ENCODE measurements around the gene NRXN3. TPM values are rescaled to one million over a fixed set of nuclear protein-coding genes. Genes with fewer than 3 reads are reported as not detected.

Gene NRXN3
- total RNA-seq, 1 experiment from 2014 or later: not detected

- no peak for TF ChIP-seq REST (IDR thresholded peaks at IDR 0.05; ENCODE audit: insufficient read depth in 1 of 2, low read depth in 2 of 2, low read length in 1 of 2)
- no peak for TF ChIP-seq SIN3A (IDR thresholded peaks at IDR 0.05; ENCODE audit: borderline replicate concordance, insufficient read depth, low read depth, low read length)
- no peak for TF ChIP-seq POLR2AphosphoS5 (IDR thresholded peaks at IDR 0.05; ENCODE audit: low read depth, low read length)
- TF ChIP-seq TCF7L2 (IDR thresholded peaks at IDR 0.05; ENCODE audit: low read depth, low read length): no peak
- TF ChIP-seq CTCF (IDR thresholded peaks at IDR 0.05): no peak
- no peak overlapping the region for H3K4me3 ChIP-seq (ENCODE audit: low read depth in 2 of 2, low read length in 2 of 2)
- no peak overlapping the region for H3K27ac ChIP-seq (ENCODE audit: low read length)
- no TSS peak for BruUV-seq (replicated peaks)
- POLR2A ChIA-PET: no interaction called here
- H3K4me1 ChIP-seq (ENCODE audit: control insufficient read depth, insufficient read depth, low read length): no peaks in the 10 kb centered on the region
- DNase-seq (ENCODE audit: low read depth, low spot score) (no peak), ATAC-seq (no peak)
- in situ Hi-C loops (cut with HindIII; ENCODE audit: low pct_unique_long_range_greater_than_20kb, low sequenced_read_pairs) (no loop called here), intact Hi-C loops (cut with micrococcal nuclease; ENCODE audit: unreplicated experiment) (no loop called here)
- CTCF ChIA-PET: no interaction called here
- no peaks in the 10 kb centered on the region for H3K27me3 ChIP-seq (ENCODE audit: control insufficient read depth, insufficient read depth, low read length)
- H3K9me3 ChIP-seq (ENCODE audit: control insufficient read depth, insufficient read depth, low read depth, low read length): no peaks in the 10 kb centered on the region
- no peaks in the 10 kb centered on the region for H3K36me3 ChIP-seq (ENCODE audit: control insufficient read depth, insufficient read depth, low read length)
These were observed 242.3 kb downstream of the NRXN3 start for GRCh38 chr14:78412475-78412874.

- in situ Hi-C loops (cut with HindIII; ENCODE audit: low pct_unique_long_range_greater_than_20kb, low sequenced_read_pairs) (no loop called here), intact Hi-C loops (cut with micrococcal nuclease; ENCODE audit: unreplicated experiment) (no loop called here)
- Histone ChIP-seq H3K36me3 (ENCODE audit: control insufficient read depth, insufficient read depth, low read length) (no peaks in the 10 kb centered on the region), H3K27me3 (ENCODE audit: control insufficient read depth, insufficient read depth, low read length) (no peaks in the 10 kb centered on the region), H3K9me3 (ENCODE audit: control insufficient read depth, insufficient read depth, low read depth, low read length) (no peaks in the 10 kb centered on the region), H3K4me3 (ENCODE audit: low read depth in 2 of 2, low read length in 2 of 2) (no peak overlapping the region), H3K4me1 (ENCODE audit: control insufficient read depth, insufficient read depth, low read length) (no peaks in the 10 kb centered on the region), H3K27ac (ENCODE audit: low read length) (no peak overlapping the region)
- ATAC-seq: no peak
- BruUV-seq (replicated peaks): no TSS peak
- CTCF ChIA-PET: no interaction called here
- TF ChIP-seq SIN3A (IDR thresholded peaks at IDR 0.05; ENCODE audit: borderline replicate concordance, insufficient read depth, low read depth, low read length) (no peak), REST (IDR thresholded peaks at IDR 0.05; ENCODE audit: insufficient read depth in 1 of 2, low read depth in 2 of 2, low read length in 1 of 2) (no peak), POLR2AphosphoS5 (IDR thresholded peaks at IDR 0.05; ENCODE audit: low read depth, low read length) (no peak), TCF7L2 (IDR thresholded peaks at IDR 0.05; ENCODE audit: low read depth, low read length) (no peak)
- DNase-seq (ENCODE audit: low read depth, low spot score): no peak
- POLR2A ChIA-PET: no interaction called here
These were observed 244.0 kb downstream of the NRXN3 start for GRCh38 chr14:78414172-78414571.

All from Panc1 (cell line).